HepG2 (cell line): ENCODE results near the gene ZNF512B.

Experiments
- FLYWCH1 ChIP-seq: sonication (generic); formaldehyde crosslinking; IDR thresholded peaks from 2 replicates; pipeline ENCODE4 v1.8.1; 2023; ENCODE audit warnings: mild to moderate bottlenecking, missing genetic modification reagents
- NFYC ChIP-seq: IDR thresholded peaks from 2 replicates; pipeline ENCODE4 v1.6.1; 2016; ENCODE audit warnings: missing genetic modification reagents, missing compliant biosample characterization
- RXRA ChIP-seq: sonication (generic); formaldehyde crosslinking; IDR thresholded peaks from 2 replicates; pipeline ENCODE4 v1.5.1; 2020; ENCODE audit warnings: missing genetic modification reagents
- SMAD1 ChIP-seq: sonication (generic); formaldehyde crosslinking; IDR thresholded peaks from 2 replicates; pipeline ENCODE4 v1.4.0; 2020; ENCODE audit warnings: missing genetic modification reagents, low read depth, mild to moderate bottlenecking, borderline replicate concordance
- SP1 ChIP-seq, 2 experiments: fragments of 450-650 bp in 1 of 2; sonication (generic) in 1 of 2; formaldehyde crosslinking in 1 of 2; IDR thresholded peaks; 2 replicates each; pipeline versions ENCODE4 v1.4.0 to v1.6.1; 2016 to 2020; ENCODE audit warnings: missing genetic modification reagents in 1 of 2
- TBX3 ChIP-seq: fragments of 450-650 bp; IDR thresholded peaks from 2 replicates; pipeline ENCODE4 v1.6.1; 2017; ENCODE audit warnings: antibody characterized with exemption, mild to moderate bottlenecking, inconsistent platforms, borderline replicate concordance

- no peak for TF ChIP-seq SP1 (IDR thresholded peaks at IDR 0.05)
- TF ChIP-seq SP1 (CRISPR knock-in tag; IDR thresholded peaks at IDR 0.05): no peak
- TF ChIP-seq NFYC (CRISPR knock-in tag): no peak
- no peak for TF ChIP-seq TBX3
- no peak for TF ChIP-seq RXRA
- no peak for TF ChIP-seq SMAD1 (CRISPR knock-in tag)
- no peak; the same call in 1 of the 2 replicates for TF ChIP-seq FLYWCH1
Observed at GRCh38 chr20:63955281-63955826, 14.4 kb downstream of the ZNF512B start.
